Activated naive CD8-positive, alpha-beta T cell treated with anti-CD3 and anti-CD28 coated beads, Interleukin-2, amount 10 ng/mL, durations not matched to agents 7 days and 5 days (primary cell): Measurements from ENCODE around the gene CASKIN1. TPM values are rescaled to one million over a fixed set of nuclear protein-coding genes. Genes with fewer than 3 reads are reported as not detected.

Source experiments
- ATAC-seq: fragments of 150-1000 bp; cut with Tn5 transposase; one replicate; pipeline ENCODE4 v1.10.0; 2021; ENCODE audit warnings: low read depth, moderate library complexity
- POLR2A ChIA-PET: fragments of 350-600 bp; sonication (Branson Sonifier 250); formaldehyde crosslinking; loops from one replicate; lab custom pipeline; 2021; ENCODE audit warnings: antibody characterized with exemption; lab: Charles Lee
- DNase-seq: peaks from one replicate; pipeline ENCODE4 v3.0.0; 2021
- H3K27ac Mint-ChIP-seq: one replicate; pipeline ENCODE4 v1.8.0; 2022; ENCODE audit warnings: mild to moderate bottlenecking, mixed read lengths
- H3K27me3 Mint-ChIP-seq: one replicate; pipeline ENCODE4 v1.8.0; 2022; ENCODE audit warnings: mild to moderate bottlenecking, moderate library complexity, mixed read lengths
- H3K36me3 Mint-ChIP-seq: one replicate; pipeline ENCODE4 v1.8.0; 2021; ENCODE audit warnings: mild to moderate bottlenecking, mixed read lengths
- H3K4me1 Mint-ChIP-seq: one replicate; pipeline ENCODE4 v1.8.0; 2021; ENCODE audit warnings: mixed read lengths
- H3K4me3 Mint-ChIP-seq: one replicate; pipeline ENCODE4 v1.8.0; 2022; ENCODE audit warnings: mild to moderate bottlenecking, moderate library complexity, mixed read lengths
- H3K9me3 Mint-ChIP-seq: one replicate; pipeline ENCODE4 v1.8.0; 2021; ENCODE audit warnings: mixed read lengths
- total RNA-seq, 2 experiments: library from RNA; stranded (reverse); gene quantifications; one replicate each; pipeline ENCODE4 v1.2.3, GENCODE V29; 2021

Gene CASKIN1
- total RNA-seq, 2 experiments from 2014 or later = 0.88 to 1.1 TPM

DNA sequence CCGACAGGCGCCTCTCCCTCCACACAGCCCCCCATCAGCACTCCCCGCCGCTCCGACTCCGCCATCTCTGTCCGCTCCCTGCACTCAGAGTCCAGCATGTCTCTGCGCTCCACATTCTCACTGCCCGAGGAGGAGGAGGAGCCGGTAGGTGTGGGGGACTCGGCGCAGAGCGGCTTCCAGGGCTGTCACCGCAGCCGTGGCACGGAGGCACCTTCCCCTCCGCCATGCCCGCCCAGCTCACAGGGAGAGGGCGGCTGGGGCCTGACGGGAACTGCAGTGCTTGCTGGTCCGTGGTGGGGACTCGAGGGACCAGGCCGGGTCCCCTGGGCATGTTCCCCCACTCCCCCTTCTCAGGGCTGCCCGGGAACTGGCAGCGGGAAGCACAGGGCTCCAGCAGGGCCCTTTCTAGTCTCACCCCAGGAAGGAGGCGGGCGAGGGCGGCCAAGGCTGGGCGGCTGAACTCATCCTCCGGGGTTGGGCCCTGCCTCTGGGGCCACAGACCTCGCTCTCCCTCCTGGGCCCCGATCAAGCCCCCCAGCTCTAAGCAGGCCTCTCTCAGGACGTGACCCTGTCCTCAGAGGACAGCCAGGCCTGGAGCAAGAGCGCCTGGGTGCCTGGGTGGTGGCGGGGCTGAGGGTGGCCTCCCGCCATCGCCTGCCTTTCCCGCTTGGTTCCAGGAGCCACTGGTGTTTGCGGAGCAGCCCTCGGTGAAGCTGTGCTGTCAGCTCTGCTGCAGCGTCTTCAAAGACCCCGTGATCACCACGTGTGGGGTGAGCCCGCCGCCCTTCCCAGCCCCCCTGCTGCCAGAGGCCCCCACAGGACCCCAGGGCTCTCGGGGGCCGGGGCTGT is 25.6 kb downstream of the CASKIN1 start:
- no peaks in the 10 kb centered on the region for H3K9me3 Mint-ChIP-seq
- no peak for ATAC-seq
- no peak overlapping the region for H3K27ac Mint-ChIP-seq
- no peaks in the 10 kb centered on the region for H3K27me3 Mint-ChIP-seq
- H3K4me1 Mint-ChIP-seq = no peaks in the 10 kb centered on the region
- no peak for DNase-seq
- H3K36me3 Mint-ChIP-seq = peaks cover 5% of the 10 kb centered on the region
- H3K4me3 Mint-ChIP-seq = no peak overlapping the region
- POLR2A ChIA-PET = no interaction called here

GRCh38 chr16:2170080-2170479 is 26.3 kb downstream of the CASKIN1 start:
- H3K4me1 Mint-ChIP-seq = no peaks in the 10 kb centered on the region
- DNase-seq (no peak), ATAC-seq (no peak)
- peaks cover 8% of the 10 kb centered on the region for H3K36me3 Mint-ChIP-seq
- H3K27ac Mint-ChIP-seq = no peak overlapping the region
- H3K27me3 Mint-ChIP-seq = no peaks in the 10 kb centered on the region
- POLR2A ChIA-PET = no interaction called here
- H3K4me3 Mint-ChIP-seq = no peak overlapping the region
- no peaks in the 10 kb centered on the region for H3K9me3 Mint-ChIP-seq

GRCh38 chr16:2167068-2167638 is 29.3 kb downstream of the CASKIN1 start:
- Mint-ChIP-seq H3K4me3 (no peak overlapping the region), H3K9me3 (no peaks in the 10 kb centered on the region), H3K4me1 (no peaks in the 10 kb centered on the region), H3K27me3 (no peaks in the 10 kb centered on the region), H3K36me3 (peaks cover 16% of the 10 kb centered on the region), H3K27ac (no peak overlapping the region)
- POLR2A ChIA-PET = interaction anchor here (1.9 kb wide), 1 partner anchor 12 kb away, joined by 10 read pairs; the partner anchor contains the start of gene TRAF7
- ATAC-seq (no peak), DNase-seq (no peak)

DNA sequence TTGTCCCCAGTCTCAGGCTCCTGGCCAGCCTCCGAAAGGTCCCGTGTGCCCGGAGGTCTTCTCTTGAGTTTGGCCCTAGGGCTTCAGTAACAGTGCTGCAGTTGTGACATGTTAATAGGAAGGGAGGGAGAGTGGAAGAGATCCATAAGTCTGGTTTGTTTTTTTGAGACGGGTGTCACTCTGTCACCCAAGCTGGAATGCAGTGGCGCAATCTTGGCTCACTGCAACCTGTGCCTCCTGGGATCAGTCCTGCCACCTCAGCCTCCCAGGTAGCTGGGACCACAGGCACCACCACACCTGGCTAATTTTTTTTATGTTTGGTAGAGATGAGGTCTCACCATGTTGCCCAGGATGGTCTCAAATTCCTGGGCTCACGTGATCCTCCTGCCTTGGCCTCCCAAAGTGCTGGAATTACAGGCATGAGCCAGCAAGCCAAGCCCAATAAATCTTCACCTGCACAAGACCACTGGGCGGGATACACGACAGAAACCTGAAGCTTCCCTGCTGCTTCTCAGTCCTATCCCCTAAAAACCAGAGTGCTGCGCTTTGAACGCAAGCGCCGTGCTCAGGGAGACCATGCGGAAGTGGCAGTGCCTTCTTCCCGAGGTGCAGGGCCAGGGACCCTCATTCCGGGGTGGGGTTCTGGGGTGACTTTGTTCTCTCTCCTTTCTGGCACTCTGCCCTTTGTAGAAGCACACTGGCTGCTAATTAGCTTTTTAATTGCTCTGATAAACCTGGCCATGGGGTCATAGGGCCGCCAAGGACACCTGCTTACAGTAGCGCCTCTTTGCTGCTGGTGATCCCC is 29.9 kb downstream of the CASKIN1 start:
- no peaks in the 10 kb centered on the region for H3K4me1 Mint-ChIP-seq
- H3K9me3 Mint-ChIP-seq = no peaks in the 10 kb centered on the region
- peaks cover 18% of the 10 kb centered on the region for H3K36me3 Mint-ChIP-seq
- H3K27ac Mint-ChIP-seq = peak overlapping the region; percentile 25
- DNase-seq (no peak), ATAC-seq (no peak)
- POLR2A ChIA-PET = interaction anchor here (0.5 to 0.9 kb wide), 2 partner anchors 11 to 579 kb away, joined by 3 read pairs; partner anchors contain the start of gene TRAF7
- no peaks in the 10 kb centered on the region for H3K27me3 Mint-ChIP-seq
- no peak overlapping the region for H3K4me3 Mint-ChIP-seq

DNA sequence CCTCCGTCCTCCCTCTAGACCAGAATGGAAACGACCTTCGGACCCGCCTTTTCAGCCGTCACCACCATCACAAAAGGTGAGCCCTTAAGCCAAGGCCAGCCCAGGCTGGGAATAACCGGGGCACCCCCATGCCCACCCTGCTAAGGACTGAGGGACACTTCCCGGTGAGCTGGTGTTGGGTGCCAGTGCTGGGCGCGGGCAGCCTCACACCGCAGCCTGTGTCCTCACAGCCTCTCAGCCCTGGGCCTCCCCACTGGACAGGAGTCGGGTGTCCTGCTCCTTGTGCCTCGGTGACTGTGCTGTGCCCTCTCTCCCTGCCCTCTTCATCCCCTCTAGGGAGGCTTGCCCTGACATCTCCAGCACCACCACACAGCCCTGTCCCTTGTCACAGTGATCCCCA is 30.5 kb downstream of the CASKIN1 start:
- no peaks in the 10 kb centered on the region for H3K9me3 Mint-ChIP-seq
- no peaks in the 10 kb centered on the region for H3K4me1 Mint-ChIP-seq
- POLR2A ChIA-PET = interaction anchor here (0.9 kb wide), 1 partner anchor 11 kb away, joined by 3 read pairs; the partner anchor contains the start of gene TRAF7
- no peak overlapping the region for H3K4me3 Mint-ChIP-seq
- DNase-seq = no peak
- peaks cover 18% of the 10 kb centered on the region for H3K36me3 Mint-ChIP-seq
- no peak for ATAC-seq
- H3K27ac Mint-ChIP-seq = peak overlapping the region; percentile 25
- no peaks in the 10 kb centered on the region for H3K27me3 Mint-ChIP-seq

- Mint-ChIP-seq H3K36me3 (peaks cover 18% of the 10 kb centered on the region), H3K9me3 (no peaks in the 10 kb centered on the region), H3K27ac (no peak overlapping the region), H3K27me3 (no peaks in the 10 kb centered on the region), H3K4me1 (peaks cover 1% of the 10 kb centered on the region), H3K4me3 (no peak overlapping the region)
- POLR2A ChIA-PET = no interaction called here
- ATAC-seq (no peak), DNase-seq (no peak)
These were observed 33.1 kb downstream of the CASKIN1 start for GRCh38 chr16:2163211-2163881.

DNA sequence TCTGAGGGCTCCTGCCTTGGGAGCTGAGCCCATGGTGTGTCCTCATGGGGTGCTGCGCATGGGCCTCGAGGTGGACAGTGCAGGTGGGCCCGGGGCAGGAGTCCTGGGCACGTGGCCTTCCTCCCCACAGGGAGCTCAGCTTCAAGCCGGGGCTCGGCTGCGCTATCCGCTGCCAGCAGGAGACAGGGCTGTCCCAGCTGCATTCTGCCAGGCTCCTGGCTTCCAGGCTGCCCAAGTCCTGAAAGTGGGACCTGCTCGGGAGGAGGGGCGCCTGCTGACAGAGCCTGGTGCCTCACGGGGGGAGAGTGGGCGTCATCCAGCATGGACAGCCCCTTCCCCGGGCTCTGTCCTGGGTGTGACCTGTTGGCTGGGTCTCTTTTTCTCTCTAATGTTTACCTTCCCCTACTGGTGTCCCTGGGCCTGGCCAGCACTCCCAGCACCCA is 33.7 kb downstream of the CASKIN1 start:
- H3K36me3 Mint-ChIP-seq = peaks cover 18% of the 10 kb centered on the region
- DNase-seq (no peak), ATAC-seq (no peak)
- H3K27me3 Mint-ChIP-seq = no peaks in the 10 kb centered on the region
- no peaks in the 10 kb centered on the region for H3K9me3 Mint-ChIP-seq
- no peak overlapping the region for H3K4me3 Mint-ChIP-seq
- no peak overlapping the region for H3K27ac Mint-ChIP-seq
- H3K4me1 Mint-ChIP-seq = peaks cover 3% of the 10 kb centered on the region
- POLR2A ChIA-PET = no interaction called here

DNA sequence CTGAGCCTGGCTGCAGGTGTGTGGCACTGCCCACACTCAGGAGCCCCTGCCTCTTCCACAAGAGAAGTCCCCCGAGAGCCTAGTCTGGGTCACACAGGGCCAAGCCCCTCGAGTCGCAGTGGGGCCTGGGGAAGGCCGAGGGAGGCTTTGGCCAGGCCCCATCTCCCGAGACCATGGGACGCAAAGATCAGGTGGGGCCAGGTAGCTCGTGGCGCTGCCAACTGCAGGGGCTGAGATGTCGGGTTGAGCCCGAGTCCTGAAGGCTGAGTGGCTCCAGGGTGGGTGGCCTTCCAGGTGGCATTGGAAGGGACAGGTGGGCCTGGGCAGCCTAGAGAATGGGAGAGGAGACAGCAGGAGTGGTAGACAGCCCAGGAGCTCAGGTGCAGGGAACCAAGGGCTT is 34.5 kb downstream of the CASKIN1 start:
- POLR2A ChIA-PET = no interaction called here
- ATAC-seq = no peak
- DNase-seq = no peak
- peaks cover 9% of the 10 kb centered on the region for H3K4me1 Mint-ChIP-seq
- no peaks in the 10 kb centered on the region for H3K9me3 Mint-ChIP-seq
- H3K4me3 Mint-ChIP-seq = no peak overlapping the region
- H3K36me3 Mint-ChIP-seq = peaks cover 18% of the 10 kb centered on the region
- no peak overlapping the region for H3K27ac Mint-ChIP-seq
- no peaks in the 10 kb centered on the region for H3K27me3 Mint-ChIP-seq

- Mint-ChIP-seq H3K36me3 (peaks cover 17% of the 10 kb centered on the region), H3K27ac (no peak overlapping the region), H3K4me1 (peaks cover 16% of the 10 kb centered on the region), H3K9me3 (no peaks in the 10 kb centered on the region), H3K27me3 (no peaks in the 10 kb centered on the region), H3K4me3 (no peak overlapping the region)
- no peak for ATAC-seq
- POLR2A ChIA-PET = no interaction called here
- no peak for DNase-seq
These were observed 35.4 kb downstream of the CASKIN1 start for GRCh38 chr16:2160915-2161551.

- Mint-ChIP-seq H3K27ac (no peak overlapping the region), H3K4me3 (no peak overlapping the region)
These were observed 37.1 kb downstream of the CASKIN1 start for GRCh38 chr16:2159175-2159838.

DNA sequence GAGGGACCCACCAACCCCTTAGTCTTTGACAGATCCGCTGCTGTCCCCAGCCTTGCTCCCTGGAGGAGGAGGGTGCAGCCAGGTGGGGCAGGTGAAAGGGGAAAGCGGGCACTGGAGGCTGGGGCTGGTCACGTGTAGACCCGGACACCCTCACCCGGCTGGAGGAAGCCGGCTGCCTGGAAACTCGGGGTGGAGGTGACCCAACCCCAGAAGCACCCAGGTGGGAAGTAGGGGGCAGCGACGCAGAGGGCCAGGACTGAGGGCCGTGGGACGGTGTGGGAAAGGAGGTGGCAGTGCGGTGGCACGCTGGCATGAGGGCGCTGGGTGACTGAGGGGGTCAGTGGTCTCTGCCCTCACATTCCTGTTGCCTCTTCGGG is 38.2 kb downstream of the CASKIN1 start:
- Mint-ChIP-seq H3K4me1 (peaks cover 21% of the 10 kb centered on the region), H3K4me3 (no peak overlapping the region), H3K36me3 (peaks cover 12% of the 10 kb centered on the region), H3K27ac (no peak overlapping the region), H3K9me3 (no peaks in the 10 kb centered on the region), H3K27me3 (no peaks in the 10 kb centered on the region)
- POLR2A ChIA-PET = no interaction called here
- no peak for ATAC-seq
- no peak for DNase-seq

More at GRCh38 chr16:2159175-2159838, 37.1 kb downstream of the CASKIN1 start:
- Mint-ChIP-seq H3K36me3 (peaks cover 12% of the 10 kb centered on the region), H3K9me3 (no peaks in the 10 kb centered on the region), H3K27me3 (no peaks in the 10 kb centered on the region), H3K4me1 (peaks cover 17% of the 10 kb centered on the region)
- DNase-seq (no peak), ATAC-seq (no peak)
- POLR2A ChIA-PET = no interaction called here
